ENCODE measurements around the gene GPR157.
A peak's percentile ranks its signal among the peaks of the same experiment; 100 is the strongest.
"Not testable (repeated sequence)": the region's sequence is repeated elsewhere in the genome, so short reads cannot be mapped to it uniquely, and the experiment has no call there.

Gene GPR157

GRCh38 chr1:9115351-9116205 is 13.3 kb downstream of the GPR157 start:
- no peak for DNase-seq

- DNase-seq = no peak
Measured at GRCh38 chr1:9112961-9113880, 15.7 kb downstream of the GPR157 start.

GRCh38 chr1:9111957-9112356 is 16.9 kb downstream of the GPR157 start:
- peak; percentile 51 for DNase-seq

- DNase-seq = no peak
Measured at GRCh38 chr1:9111357-9111691, 17.6 kb downstream of the GPR157 start.

GRCh38 chr1:9110669-9111356 is 18.1 kb downstream of the GPR157 start:
- peak; percentile 84 for DNase-seq

- no peak for DNase-seq
Measured at GRCh38 chr1:9108056-9108665, 20.7 kb downstream of the GPR157 start.

- DNase-seq = no peak
Measured at GRCh38 chr1:9107136-9107535, 21.8 kb downstream of the GPR157 start.

DNA sequence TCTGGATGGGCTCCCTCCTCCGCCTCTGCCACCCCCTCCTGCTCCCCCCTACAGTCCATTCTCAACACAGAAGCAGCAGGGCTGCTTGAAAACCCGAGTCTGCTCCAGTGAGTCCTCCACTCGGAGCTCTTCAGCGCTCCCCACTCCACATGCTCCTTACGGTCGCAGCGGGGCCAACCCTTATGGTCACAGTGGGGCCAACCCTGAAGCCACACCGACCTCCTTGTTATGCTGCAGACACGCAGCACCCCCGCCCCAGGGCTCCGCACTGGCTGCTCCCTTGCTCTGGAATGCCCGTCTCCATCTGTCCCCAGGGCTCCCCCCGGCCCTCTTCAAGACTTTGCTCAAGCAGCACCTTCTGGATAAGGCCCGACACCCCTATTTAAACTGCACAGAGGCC is 22.6 kb downstream of the GPR157 start:
- DNase-seq = no peak

- DNase-seq = no peak
Measured at GRCh38 chr1:9105336-9105867, 23.5 kb downstream of the GPR157 start.

DNA sequence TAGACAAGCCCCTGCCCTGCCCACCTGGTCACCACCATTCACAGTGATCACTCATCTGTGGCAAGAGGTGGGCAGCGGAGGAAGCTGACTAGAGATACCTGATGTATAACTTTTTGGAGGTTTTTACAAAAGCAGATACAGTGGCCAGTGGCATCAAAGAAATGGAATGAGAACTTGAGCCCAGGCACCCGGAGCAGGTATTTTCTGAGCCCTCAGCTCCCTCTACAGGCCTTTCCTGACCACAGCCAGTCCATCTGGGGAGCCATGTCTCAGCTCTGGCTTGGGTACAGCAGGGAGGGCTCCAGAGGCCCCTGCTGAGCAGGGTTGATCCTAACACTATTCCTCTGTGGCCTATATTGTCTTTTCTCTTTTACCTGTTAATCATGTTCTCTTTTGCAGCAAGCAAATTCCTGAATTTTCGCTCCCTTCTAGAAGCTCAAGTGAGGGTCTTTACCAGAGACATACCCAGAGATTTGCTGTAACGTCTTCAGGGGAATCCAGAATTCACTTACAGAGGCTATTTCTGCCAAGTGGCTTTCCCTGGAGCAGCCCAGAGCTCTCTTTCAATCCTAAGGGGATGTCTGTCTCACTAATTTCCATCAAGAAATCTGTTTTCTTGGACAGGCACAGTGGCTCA is 27.3 kb downstream of the GPR157 start:
- peak; percentile 34 for DNase-seq

GRCh38 chr1:9100471-9101043 is 28.3 kb downstream of the GPR157 start:
- DNase-seq = no peak

- DNase-seq = no peak
Measured at GRCh38 chr1:9099555-9099954, 29.3 kb downstream of the GPR157 start.

DNA sequence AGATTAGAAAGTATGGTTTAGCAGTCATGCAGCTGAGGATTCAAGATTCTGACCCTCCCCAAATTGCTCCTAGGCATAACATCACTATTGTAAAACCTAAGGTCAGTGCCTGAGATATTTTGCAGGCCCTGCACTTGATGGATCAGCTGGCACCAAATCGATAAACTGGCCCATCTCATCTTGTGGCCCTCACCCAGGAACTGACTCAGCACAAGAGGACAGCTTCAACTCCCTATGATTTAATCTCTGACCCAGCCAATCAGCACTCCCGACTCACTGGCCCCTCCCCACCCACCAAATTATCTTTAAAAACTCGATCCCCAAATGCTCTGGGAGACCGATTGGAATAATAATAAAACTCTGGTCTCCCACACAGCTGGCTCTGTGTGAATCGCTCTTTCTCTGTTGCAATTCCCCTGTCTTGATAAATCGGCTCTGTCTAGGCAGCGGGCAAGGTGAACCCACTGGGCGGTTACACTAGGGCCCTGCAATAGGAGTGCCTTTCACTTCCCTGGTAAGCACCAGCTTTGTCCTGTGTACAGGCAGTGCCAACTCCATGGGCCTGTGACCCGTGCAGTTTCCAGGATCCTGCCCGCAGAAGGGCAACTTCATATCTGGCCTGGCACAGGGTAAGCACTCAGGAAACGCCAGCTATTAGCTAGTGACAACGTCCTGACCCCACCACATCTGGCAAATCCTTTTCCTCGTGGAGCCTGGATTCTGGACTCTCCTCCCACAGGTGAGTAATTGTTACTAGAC is 30.8 kb downstream of the GPR157 start:
- no peak for DNase-seq

- DNase-seq = no peak
Measured at GRCh38 chr1:9095818-9096217, 33.1 kb downstream of the GPR157 start.

GRCh38 chr1:9093996-9094595 is 34.8 kb downstream of the GPR157 start:
- DNase-seq = not testable (repeated sequence)

- DNase-seq = no peak
Measured at GRCh38 chr1:9093581-9093980, 35.3 kb downstream of the GPR157 start.

DNA sequence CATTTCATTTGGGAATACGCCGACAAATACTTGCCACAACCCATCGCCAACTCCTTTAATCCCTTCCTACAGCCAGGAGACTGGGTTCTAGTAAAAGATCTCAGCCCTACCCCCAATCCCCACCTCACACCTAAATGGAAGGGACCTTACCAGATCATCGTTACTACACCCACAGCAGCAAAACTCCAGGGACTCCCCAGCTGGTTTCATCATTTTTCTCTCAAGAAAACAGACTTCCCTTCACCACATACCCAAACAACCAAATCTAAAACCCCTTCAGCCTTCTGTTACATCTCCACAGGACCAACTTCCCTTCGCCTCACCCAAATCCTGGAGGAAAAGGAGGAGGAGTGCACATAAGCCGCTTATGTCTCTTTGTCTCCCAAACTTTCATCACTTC is 35.8 kb downstream of the GPR157 start:
- DNase-seq = no peak

- DNase-seq = no peak
Measured at GRCh38 chr1:9088807-9089206, 40.1 kb downstream of the GPR157 start.

GRCh38 chr1:9087411-9088125 is 41.3 kb downstream of the GPR157 start:
- DNase-seq = no peak

GRCh38 chr1:9086796-9087195 is 42.1 kb downstream of the GPR157 start:
- no peak for DNase-seq

Measured in activated CD4-positive, alpha-beta T cell treated with anti-CD3 and anti-CD28 coated beads, Interleukin-2, amount 50 U/mL, for 16 hours (primary cell).